H9 (cell line): Measurements from ENCODE around the gene SALL3. TPM values are rescaled to one million over a fixed set of nuclear protein-coding genes. Genes with fewer than 3 reads are reported as not detected.

Source experiments
- DNase-seq: peaks from one replicate; pipeline ENCODE4 v3.0.0-alpha.2; 2017
- H2AFZ ChIP-seq: one replicate; pipeline ENCODE4 v1.6.1; 2013; ENCODE audit warnings: mild to moderate bottlenecking, low read length, control low read depth, moderate library complexity
- H2AK5ac ChIP-seq: 2 replicates; pipeline ENCODE4 v1.6.1; 2013; ENCODE audit warnings: low read length, control low read depth, mixed read lengths; ENCODE audit not compliant: insufficient read length
- H2BK120ac ChIP-seq: one replicate; pipeline ENCODE4 v1.6.1; 2013; ENCODE audit warnings: low read depth, mild to moderate bottlenecking, low read length, control low read depth, inconsistent platforms; ENCODE audit not compliant: poor library complexity, severe bottlenecking
- H2BK12ac ChIP-seq: 2 replicates; pipeline ENCODE4 v1.6.1; 2013; ENCODE audit warnings: low read length, control low read depth, mixed read lengths, low read depth; ENCODE audit not compliant: insufficient read length
- H2BK15ac ChIP-seq: 2 replicates; pipeline ENCODE4 v1.6.1; 2013; ENCODE audit warnings: low read depth, low read length, control low read depth
- H2BK20ac ChIP-seq: one replicate; pipeline ENCODE4 v1.6.1; 2013; ENCODE audit warnings: low read depth, mild to moderate bottlenecking, low read length, control low read depth, inconsistent platforms; ENCODE audit not compliant: poor library complexity, severe bottlenecking
- H2BK5ac ChIP-seq: 2 replicates; pipeline ENCODE4 v1.6.1; 2013; ENCODE audit warnings: low read length, control low read depth, mixed read lengths; ENCODE audit not compliant: insufficient read length
- H3K14ac ChIP-seq: 2 replicates; pipeline ENCODE4 v1.6.1; 2013; ENCODE audit warnings: low read length, control low read depth; ENCODE audit not compliant: insufficient read depth
- H3K18ac ChIP-seq: 2 replicates; pipeline ENCODE4 v1.6.1; 2013; ENCODE audit warnings: low read depth, mild to moderate bottlenecking, mixed read lengths, low read length, control low read depth; ENCODE audit not compliant: insufficient read length
- H3K23ac ChIP-seq: 2 replicates; pipeline ENCODE4 v1.6.1; 2013; ENCODE audit warnings: low read length, control low read depth, mixed read lengths, low read depth; ENCODE audit not compliant: insufficient read length
- H3K23me2 ChIP-seq: 2 replicates; pipeline ENCODE4 v1.6.1; 2013; ENCODE audit warnings: low read depth, mild to moderate bottlenecking, mixed read lengths, low read length, control low read depth; ENCODE audit not compliant: insufficient read length, poor library complexity, severe bottlenecking
- H3K27ac ChIP-seq: 2 replicates; pipeline ENCODE4 v1.5.1; 2013; ENCODE audit warnings: low read length, control low read depth, mixed read lengths, low read depth; ENCODE audit not compliant: insufficient read length
- H3K27me3 ChIP-seq: 2 replicates; pipeline ENCODE4 v1.6.1; 2013; ENCODE audit warnings: low read length, control low read depth, inconsistent platforms; ENCODE audit not compliant: insufficient read depth
- H3K4ac ChIP-seq: 2 replicates; pipeline ENCODE4 v1.6.1; 2013; ENCODE audit warnings: low read depth, mild to moderate bottlenecking, control low read depth, inconsistent platforms, low read length, moderate library complexity
- H3K4me1 ChIP-seq: 2 replicates; pipeline ENCODE4 v1.6.1; 2013; ENCODE audit warnings: low read length, control low read depth, inconsistent platforms; ENCODE audit not compliant: insufficient read depth
- H3K4me2 ChIP-seq: 2 replicates; pipeline ENCODE4 v1.6.1; 2013; ENCODE audit warnings: low read length, control low read depth, mixed read lengths; ENCODE audit not compliant: insufficient read length, insufficient read depth
- H3K56ac ChIP-seq: 2 replicates; pipeline ENCODE4 v1.6.1; 2013; ENCODE audit warnings: low read depth, mild to moderate bottlenecking, mixed read lengths, low read length, control low read depth; ENCODE audit not compliant: insufficient read length
- H3K79me1 ChIP-seq: 2 replicates; pipeline ENCODE4 v1.6.1; 2013; ENCODE audit warnings: low read depth, mild to moderate bottlenecking, moderate library complexity, low read length, control low read depth, inconsistent platforms; ENCODE audit not compliant: insufficient read depth, poor library complexity, severe bottlenecking
- H3K79me2 ChIP-seq: 2 replicates; pipeline ENCODE4 v1.6.1; 2013; ENCODE audit warnings: low read length, control low read depth, inconsistent platforms; ENCODE audit not compliant: insufficient read depth
- H3K9ac ChIP-seq: 2 replicates; pipeline ENCODE4 v1.6.1; 2013; ENCODE audit warnings: low read length, control low read depth, mixed read lengths; ENCODE audit not compliant: insufficient read length; ENCODE audit errors: extremely low read depth
- H3K9me3 ChIP-seq: one replicate; pipeline ENCODE4 v1.6.1; 2013; ENCODE audit warnings: low read depth, low read length, inconsistent platforms; ENCODE audit not compliant: control insufficient read depth
- H3T11ph ChIP-seq: one replicate; pipeline ENCODE4 v1.6.1; 2013; ENCODE audit warnings: mild to moderate bottlenecking, low read length, control low read depth, inconsistent platforms
- H4K20me1 ChIP-seq: one replicate; pipeline ENCODE4 v1.6.1; 2013; ENCODE audit not compliant: control insufficient read depth, insufficient read length, insufficient read depth
- H4K5ac ChIP-seq: 2 replicates; pipeline ENCODE4 v1.6.1; 2013; ENCODE audit warnings: low read depth, mild to moderate bottlenecking, mixed read lengths, low read length, control low read depth; ENCODE audit not compliant: insufficient read length
- H4K8ac ChIP-seq: replicated peaks from 2 replicates; pipeline ENCODE4 v1.6.1; 2013; ENCODE audit warnings: low read length, control low read depth, mixed read lengths, low read depth; ENCODE audit not compliant: insufficient read length
- H4K91ac ChIP-seq: 2 replicates; pipeline ENCODE4 v1.6.1; 2013; ENCODE audit warnings: low read depth, mild to moderate bottlenecking, moderate library complexity, mixed read lengths, low read length, control low read depth; ENCODE audit not compliant: insufficient read length
- H3K27ac Mint-ChIP-seq, 3 experiments: 2 replicates in 2 of 3; 3 replicates in 1 of 3; pipeline ENCODE4 v1.8.0; 2020 to 2021; ENCODE audit warnings: mixed read lengths in 3 of 3, mild to moderate bottlenecking in 1 of 3, moderate library complexity in 1 of 3
- H3K27me3 Mint-ChIP-seq: 2 replicates; pipeline ENCODE4 v1.8.0; 2021; ENCODE audit warnings: low read depth, mild to moderate bottlenecking, moderate library complexity, mixed read lengths
- H3K36me3 Mint-ChIP-seq, 3 experiments: 2 replicates in 2 of 3; 3 replicates in 1 of 3; pipeline ENCODE4 v1.8.0; 2020 to 2021; ENCODE audit warnings: low read depth in 3 of 3, mixed read lengths in 3 of 3; ENCODE audit not compliant: insufficient read depth in 1 of 3
- H3K4me1 Mint-ChIP-seq, 2 experiments: 2 replicates each; pipeline ENCODE4 v1.8.0; 2020; ENCODE audit warnings: mixed read lengths in 2 of 2
- H3K4me3 Mint-ChIP-seq, 2 experiments: 2 replicates in 1 of 2; 3 replicates in 1 of 2; pipeline ENCODE4 v1.8.0; 2020 to 2021; ENCODE audit warnings: mild to moderate bottlenecking in 2 of 2, mixed read lengths in 2 of 2, moderate library complexity in 1 of 2
- H3K9me3 Mint-ChIP-seq, 2 experiments: 2 replicates in 1 of 2; 3 replicates in 1 of 2; pipeline ENCODE4 v1.8.0; 2020; ENCODE audit warnings: mild to moderate bottlenecking in 2 of 2, mixed read lengths in 2 of 2, moderate library complexity in 1 of 2
- CTCF ChIP-seq: fragments of 200-600 bp; sonication (generic); conservative IDR thresholded peaks from 3 replicates; pipeline ENCODE4 v1.8.0; 2021; ENCODE audit warnings: antibody characterized with exemption, mild to moderate bottlenecking
- WGBS: extraction: QIAGEN DNeasy Blood & Tissue Kit; methylation state at CpG from one replicate; pipeline ENCODE4 v1.1.7; 2013; ENCODE audit warnings: missing lambda C conversion rate, low lambda C conversion rate, mixed read lengths; ENCODE audit not compliant: insufficient read length; ENCODE audit errors: extremely low coverage; 5-methylcytosine and 5-hydroxymethylcytosine counted together
- total RNA-seq: library from RNA; stranded (reverse); gene quantifications from 2 replicates; pipeline ENCODE4 v1.2.1, GENCODE V29; 2021

The SALL3 gene
- total RNA-seq, 1 experiment from 2014 or later: 52.4 TPM

DNA sequence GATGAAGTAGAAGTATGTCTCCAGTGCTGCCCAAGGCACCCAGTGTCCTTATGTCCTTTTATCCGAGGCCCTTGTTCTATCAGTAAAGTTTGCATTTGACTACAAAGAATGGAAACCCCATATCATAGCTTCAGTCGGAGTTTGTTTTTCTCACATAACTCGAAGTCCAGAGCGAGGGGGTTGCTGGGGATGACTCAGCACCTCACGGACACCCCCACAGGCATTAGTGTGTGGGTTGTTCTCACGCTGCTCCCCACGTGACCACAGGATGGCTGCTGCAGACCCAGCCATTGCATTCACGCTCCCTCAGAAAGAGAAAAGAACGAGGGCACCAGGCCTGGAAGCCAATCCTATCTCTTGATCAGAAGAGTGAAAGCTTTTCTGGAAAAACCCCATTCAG is 27.8 kb downstream of the SALL3 start:
- Histone ChIP-seq H3K9ac (no peak overlapping the region), H3K56ac (no peak overlapping the region), H2AFZ (no peak overlapping the region), H3K23me2 (no peaks in the 10 kb centered on the region), H3K79me1 (no peaks in the 10 kb centered on the region), H4K8ac (no peak overlapping the region), H2BK20ac (no peak overlapping the region), H3K14ac (no peak overlapping the region), H3K27me3 (no peaks in the 10 kb centered on the region), H2BK15ac (no peak overlapping the region), H2BK120ac (no peak overlapping the region), H3K23ac (no peak overlapping the region), H4K91ac (no peak overlapping the region), H4K5ac (no peak overlapping the region), H3K4me2 (no peak overlapping the region), H2AK5ac (no peak overlapping the region), H2BK12ac (no peak overlapping the region), H3K4ac (no peak overlapping the region), H3K4me1 (no peaks in the 10 kb centered on the region), H3K9me3 (no peaks in the 10 kb centered on the region), H3K79me2 (no peaks in the 10 kb centered on the region), H3K27ac (no peak overlapping the region), H4K20me1 (no peaks in the 10 kb centered on the region), H2BK5ac (no peak overlapping the region), H3K18ac (no peak overlapping the region), H3T11ph (no peak overlapping the region)
- no peak for DNase-seq
- H3K36me3 Mint-ChIP-seq: peaks cover 4 to 12% (median 6%) of the 10 kb centered on the region in 3 experiments; a peak in 6 of 7 replicates
- no CpG with 5 or more reads among the region's 9 CpGs for WGBS
- H3K27ac Mint-ChIP-seq: peak overlapping the region in 2 of 3 experiments; percentile 44 to 59; a peak in 3 of 7 replicates
- TF ChIP-seq CTCF: no peak
- no peaks in the 10 kb centered on the region; the same call in 1 of the 2 replicates for H3K27me3 Mint-ChIP-seq
- no peak overlapping the region for H3K4me3 Mint-ChIP-seq
- H3K4me1 Mint-ChIP-seq: no peaks in the 10 kb centered on the region
- no peaks in the 10 kb centered on the region; a peak in 1 of 5 replicates for H3K9me3 Mint-ChIP-seq
